ENCODE measurements around the gene CFAP77. TPM values are rescaled to one million over a fixed set of nuclear protein-coding genes. Genes with fewer than 3 reads are reported as not detected.

CFAP77 gene
- polyA plus RNA-seq, 3 donors = not detected

DNA sequence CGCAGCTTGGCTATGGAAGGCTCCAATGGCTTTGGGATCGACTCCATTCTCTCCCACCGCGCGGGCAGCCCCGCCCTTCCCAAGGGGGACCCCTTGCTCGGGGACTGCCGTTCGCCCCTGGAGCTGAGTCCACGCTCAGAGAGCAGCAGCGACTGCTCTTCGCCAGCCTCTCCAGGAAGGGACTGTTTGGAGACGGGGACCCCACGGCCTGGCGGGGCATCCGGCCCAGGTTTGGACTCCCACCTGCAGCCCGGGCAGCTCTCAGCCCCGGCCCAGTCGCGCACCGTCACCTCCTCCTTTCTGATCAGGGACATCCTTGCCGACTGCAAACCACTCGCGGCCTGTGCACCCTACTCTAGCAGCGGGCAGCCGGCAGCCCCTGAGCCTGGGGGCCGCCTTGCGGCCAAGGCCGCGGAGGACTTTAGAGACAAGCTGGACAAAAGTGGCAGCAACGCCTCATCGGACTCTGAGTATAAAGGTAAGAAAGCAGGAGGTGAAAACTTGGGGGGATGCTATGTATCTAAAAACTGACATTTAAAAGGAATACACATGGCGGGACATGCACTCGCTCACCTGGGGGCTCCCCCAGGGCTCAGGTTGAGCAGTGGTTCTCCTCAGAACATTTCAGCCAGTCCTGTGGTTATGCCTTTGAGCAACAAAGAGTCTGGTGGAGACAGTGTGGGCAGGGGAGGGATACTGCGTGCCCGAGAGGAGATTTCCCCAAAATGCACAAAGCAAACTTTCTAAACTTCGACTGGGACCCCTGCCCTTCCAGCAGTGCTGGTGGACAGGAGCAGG lies 173.0 kb downstream of the CFAP77 start:
- 15% methylated on average over 33 of the region's 37 CpGs for WGBS (ENCODE audit: insufficient coverage)
- Mint-ChIP-seq H3K4me1 (peaks cover 17% of the 10 kb centered on the region), H3K4me3 (peak overlapping the region in 1 of 2 donors; percentile 61), H3K36me3 (peaks cover 2 to 11% of the 10 kb centered on the region in 2 donors), H3K27ac (no peak overlapping the region), H3K27me3 (ENCODE audit: low read depth in 3 of 3) (peaks cover 97 to 99% (median 97%) of the 10 kb centered on the region in 3 donors), H3K9me3 (peaks cover 0 to 47% (median 10%) of the 10 kb centered on the region in 7 donors)
- Histone ChIP-seq H4K20me1 (ENCODE audit: insufficient read depth, low read length) (no peaks in the 10 kb centered on the region), H3K27me3 (ENCODE audit: control insufficient read depth in 2 of 2, insufficient read depth in 2 of 2, low read length in 2 of 2) (peaks cover 85 to 98% of the 10 kb centered on the region in 2 donors), H3K4me3 (replicated peaks in 1 of 3; ENCODE audit: low read depth in 2 of 3, low read length in 3 of 3) (no peak overlapping the region), H3K9ac (ENCODE audit: insufficient read depth, low read length, poor library complexity, severe bottlenecking) (no peak overlapping the region), H3K4me1 (ENCODE audit: control insufficient read depth in 1 of 2, insufficient read depth in 2 of 2, low read length in 2 of 2) (peaks cover 5 to 6% of the 10 kb centered on the region in 2 donors), H3K27ac (ENCODE audit: low read depth in 1 of 2, low read length in 2 of 2) (no peak overlapping the region), H2AFZ (ENCODE audit: insufficient read depth, low read depth, low read length, poor library complexity, severe bottlenecking) (no peak overlapping the region), H3K36me3 (replicated peaks in 1 of 2; ENCODE audit: control insufficient read depth in 1 of 2, insufficient read depth in 2 of 2, low read length in 2 of 2) (no peaks in the 10 kb centered on the region), H3K79me2 (ENCODE audit: insufficient read depth, low read length) (no peaks in the 10 kb centered on the region), H3K9me3 (replicated peaks in 1 of 2; ENCODE audit: control insufficient read depth in 1 of 2, insufficient read depth in 1 of 2, low read length in 2 of 2) (peaks cover 0 to 65% of the 10 kb centered on the region in 2 donors), H3K4me2 (replicated peaks; ENCODE audit: extremely low read depth, low read length, poor library complexity, severe bottlenecking) (no peak overlapping the region)
- DNase-seq = no peak
- intact Hi-C loops (cut with micrococcal nuclease) = no loop called here
- TF ChIP-seq, protein P1, sequence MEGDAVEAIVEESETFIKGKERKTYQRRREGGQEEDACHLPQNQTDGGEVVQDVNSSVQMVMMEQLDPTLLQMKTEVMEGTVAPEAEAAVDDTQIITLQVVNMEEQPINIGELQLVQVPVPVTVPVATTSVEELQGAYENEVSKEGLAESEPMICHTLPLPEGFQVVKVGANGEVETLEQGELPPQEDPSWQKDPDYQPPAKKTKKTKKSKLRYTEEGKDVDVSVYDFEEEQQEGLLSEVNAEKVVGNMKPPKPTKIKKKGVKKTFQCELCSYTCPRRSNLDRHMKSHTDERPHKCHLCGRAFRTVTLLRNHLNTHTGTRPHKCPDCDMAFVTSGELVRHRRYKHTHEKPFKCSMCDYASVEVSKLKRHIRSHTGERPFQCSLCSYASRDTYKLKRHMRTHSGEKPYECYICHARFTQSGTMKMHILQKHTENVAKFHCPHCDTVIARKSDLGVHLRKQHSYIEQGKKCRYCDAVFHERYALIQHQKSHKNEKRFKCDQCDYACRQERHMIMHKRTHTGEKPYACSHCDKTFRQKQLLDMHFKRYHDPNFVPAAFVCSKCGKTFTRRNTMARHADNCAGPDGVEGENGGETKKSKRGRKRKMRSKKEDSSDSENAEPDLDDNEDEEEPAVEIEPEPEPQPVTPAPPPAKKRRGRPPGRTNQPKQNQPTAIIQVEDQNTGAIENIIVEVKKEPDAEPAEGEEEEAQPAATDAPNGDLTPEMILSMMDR (IDR thresholded peaks at IDR 0.05) = no peak

DNA sequence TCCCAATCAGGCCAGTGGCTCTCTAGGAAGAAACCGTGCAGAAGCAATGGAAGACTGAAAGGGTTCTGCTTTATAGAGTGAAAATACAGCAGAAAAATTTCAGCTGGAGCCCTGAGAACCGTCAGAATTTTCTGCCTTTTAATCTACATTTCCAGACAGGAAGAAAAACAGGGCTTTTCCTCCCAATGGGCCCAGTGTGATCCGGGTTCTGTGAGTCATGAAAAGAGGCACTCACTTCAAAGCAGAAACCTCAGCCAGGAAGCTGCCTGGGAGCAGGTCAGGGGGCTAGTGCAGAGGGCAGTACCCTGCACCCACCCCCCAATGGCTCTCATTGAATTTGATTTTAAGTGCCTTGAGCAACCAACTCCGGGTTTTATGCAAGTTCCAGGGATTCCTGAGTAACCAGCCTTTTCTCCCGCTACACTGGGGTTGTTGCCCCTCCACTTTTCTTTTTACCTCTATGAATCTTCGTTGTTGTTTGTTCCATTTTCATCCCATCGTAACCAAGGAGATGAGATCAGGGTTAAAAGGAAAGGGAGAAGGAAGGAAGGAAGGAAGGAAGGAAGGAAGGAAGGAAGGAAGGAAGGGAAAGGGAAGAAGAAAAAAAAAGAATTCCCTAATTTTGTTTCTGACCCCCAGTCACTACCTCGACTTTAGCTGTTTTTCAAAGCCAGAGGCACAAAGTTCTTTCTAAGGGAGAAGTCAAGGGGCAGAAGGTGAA lies 173.7 kb downstream of the CFAP77 start:
- Mint-ChIP-seq H3K4me3 (peak overlapping the region in 1 of 2 donors; percentile 61), H3K4me1 (peaks cover 17% of the 10 kb centered on the region), H3K9me3 (peaks cover 0 to 47% (median 12%) of the 10 kb centered on the region in 7 donors), H3K27ac (no peak overlapping the region), H3K36me3 (peaks cover 2 to 10% of the 10 kb centered on the region in 2 donors), H3K27me3 (ENCODE audit: low read depth in 3 of 3) (peaks cover 95 to 99% (median 97%) of the 10 kb centered on the region in 3 donors)
- Histone ChIP-seq H2AFZ (ENCODE audit: insufficient read depth, low read depth, low read length, poor library complexity, severe bottlenecking) (no peak overlapping the region), H4K20me1 (ENCODE audit: insufficient read depth, low read length) (no peaks in the 10 kb centered on the region), H3K9ac (ENCODE audit: insufficient read depth, low read length, poor library complexity, severe bottlenecking) (no peak overlapping the region), H3K4me2 (replicated peaks; ENCODE audit: extremely low read depth, low read length, poor library complexity, severe bottlenecking) (no peak overlapping the region), H3K27me3 (ENCODE audit: control insufficient read depth in 2 of 2, insufficient read depth in 2 of 2, low read length in 2 of 2) (peaks cover 86 to 98% of the 10 kb centered on the region in 2 donors), H3K4me1 (ENCODE audit: control insufficient read depth in 1 of 2, insufficient read depth in 2 of 2, low read length in 2 of 2) (peaks cover 5 to 6% of the 10 kb centered on the region in 2 donors), H3K9me3 (replicated peaks in 1 of 2; ENCODE audit: control insufficient read depth in 1 of 2, insufficient read depth in 1 of 2, low read length in 2 of 2) (peaks cover 0 to 64% of the 10 kb centered on the region in 2 donors), H3K79me2 (ENCODE audit: insufficient read depth, low read length) (no peaks in the 10 kb centered on the region), H3K36me3 (replicated peaks in 1 of 2; ENCODE audit: control insufficient read depth in 1 of 2, insufficient read depth in 2 of 2, low read length in 2 of 2) (no peaks in the 10 kb centered on the region), H3K27ac (ENCODE audit: low read depth in 1 of 2, low read length in 2 of 2) (no peak overlapping the region), H3K4me3 (replicated peaks in 1 of 3; ENCODE audit: low read depth in 2 of 3, low read length in 3 of 3) (no peak overlapping the region)
- WGBS (ENCODE audit: insufficient coverage) = 0% methylated on average over 2 of the region's 8 CpGs
- DNase-seq = no peak
- TF ChIP-seq, protein P1 (IDR thresholded peaks at IDR 0.05) = no peak
- intact Hi-C loops (cut with micrococcal nuclease) = no loop called here
